Purkinje cell (primary cell): ENCODE measurements around the gene TMEM217. TPM values are rescaled to one million over a fixed set of nuclear protein-coding genes. Genes with fewer than 3 reads are reported as not detected.

ENCODE experiments used
- polyA plus RNA-seq: library from polyadenylated mRNA; unstranded; fragments of >200 nt; fragmentation: Nextera tagmentation; gene quantifications from 2 replicates; pipeline ENCODE4 v1.2.1, GENCODE V29; 2014

The TMEM217 gene
- 0.34 and 4.2 TPM in 2 replicates for polyA plus RNA-seq

DNA sequence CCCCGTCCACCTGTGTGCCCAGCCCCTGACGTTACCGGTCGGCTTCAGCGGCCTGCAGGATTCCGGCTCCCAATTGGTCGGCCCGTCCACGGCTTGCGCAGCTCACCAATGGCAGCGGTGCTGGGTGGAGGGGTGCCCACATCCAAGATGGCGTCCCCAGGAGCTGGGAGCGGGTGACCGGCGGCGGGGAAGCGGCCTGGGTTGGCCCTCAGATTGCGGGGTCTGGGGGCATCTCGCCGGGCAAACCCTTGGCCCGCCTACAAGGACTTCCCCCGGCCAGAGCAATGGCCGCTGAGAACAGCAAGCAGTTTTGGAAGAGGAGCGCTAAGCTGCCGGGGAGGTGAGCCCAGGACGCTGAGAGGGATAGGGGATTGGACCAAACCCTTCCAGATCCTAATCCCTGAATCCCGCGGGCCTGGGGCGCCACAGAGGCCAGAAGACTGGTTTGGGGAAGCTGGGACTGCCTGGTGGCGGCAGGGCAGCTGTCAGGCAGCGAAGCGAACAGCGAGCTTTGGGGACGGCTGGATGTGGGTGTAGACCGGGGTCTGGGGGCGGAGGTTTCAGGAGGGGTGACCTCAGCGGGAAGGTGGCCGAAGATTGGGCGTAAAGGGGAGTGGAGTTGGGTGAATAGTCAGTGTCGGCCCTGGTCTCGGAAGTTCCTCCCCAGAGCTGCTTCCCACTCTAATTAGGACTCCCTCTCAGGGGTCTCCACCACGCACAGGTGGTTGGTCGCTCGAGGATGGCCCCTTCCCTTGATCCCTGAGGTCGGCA is at the start of gene TMEM217, which contains the start of gene TBC1D22B:
Gene TMEM217, minus strand, starts transcription at position 511 of the 771 bp plus-strand sequence. CDS start 39,114 bp downstream, outside the sequence.
Gene TBC1D22B, plus strand, starts transcription at position 139 of the 771 bp plus-strand sequence. Its CDS starts 146 bp downstream, at position 285.

DNA sequence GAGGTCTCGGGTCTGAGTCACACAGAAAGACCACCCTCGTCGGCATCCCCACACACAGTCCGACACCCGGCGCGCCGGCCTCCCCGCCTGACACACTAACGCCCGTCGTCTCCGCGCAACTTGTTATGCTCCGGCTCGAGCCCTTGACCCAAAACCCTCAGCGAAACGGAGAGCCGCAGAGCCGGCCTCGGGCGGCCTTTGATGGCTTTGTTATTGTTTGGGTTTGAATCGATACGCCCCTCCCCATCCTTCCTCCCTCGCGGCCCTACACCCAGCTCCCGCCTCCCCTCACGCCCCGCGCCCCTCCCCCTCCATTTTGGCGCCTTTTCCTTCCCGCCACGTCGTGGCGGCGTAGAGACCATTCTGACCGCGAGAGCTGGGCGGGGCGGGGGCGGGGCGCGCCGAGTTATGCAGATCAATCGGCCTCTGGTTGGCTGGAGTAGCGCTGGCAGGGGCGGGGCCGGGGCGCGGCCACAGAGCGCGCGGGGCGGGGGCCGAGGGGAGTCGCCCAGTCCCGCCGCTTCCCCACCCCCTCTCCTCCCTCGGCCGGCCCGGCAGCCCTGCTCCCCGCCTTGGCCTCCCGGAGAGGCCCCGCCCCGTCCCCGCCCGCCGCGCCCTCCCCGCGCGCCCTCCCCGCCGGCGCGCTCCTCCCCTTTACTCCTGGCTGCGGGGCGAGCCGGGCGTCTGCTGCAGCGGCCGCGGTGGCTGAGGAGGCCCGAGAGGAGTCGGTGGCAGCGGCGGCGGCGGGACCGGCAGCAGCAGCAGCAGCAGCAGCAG is 88.3 kb downstream of the TMEM217 start, which contains the start of gene PIM1:
Gene PIM1, plus strand, starts transcription at position 657 of the 777 bp plus-strand sequence. CDS start 424 bp downstream, outside the sequence.

Other genes with a start within 250 kb of the TMEM217 start
- gene PIM1, start 88.0 kb downstream of the TMEM217 start, polyA plus RNA-seq: 2.8 and 4.5 TPM in 2 replicates
- 2.0 and 2.5 TPM in 2 replicates for gene TBC1D22B, start 372 bp downstream of the TMEM217 start, polyA plus RNA-seq
- gene RNF8, start 95.8 kb upstream of the TMEM217 start, polyA plus RNA-seq: 36.4 and 49.3 TPM in 2 replicates
- gene CMTR1, start 175.1 kb upstream of the TMEM217 start, polyA plus RNA-seq: 5.2 and 5.3 TPM in 2 replicates
- gene CCDC167, start 241.7 kb upstream of the TMEM217 start, polyA plus RNA-seq: 140 and 141 TPM in 2 replicates